Stimulated activated CD4-positive, alpha-beta T cell treated with anti-CD3 and anti-CD28 coated beads, Interleukin-1b, Interleukin-23, amount 100 ng/mL, for 24 hours (primary cell): Measurements from ENCODE around the gene ENTR1.
"Not testable (repeated sequence)": the region's sequence is repeated elsewhere in the genome, so short reads cannot be mapped to it uniquely, and the experiment has no call there.

Experiments used
- DNase-seq, 4 experiments: peaks; one replicate each; pipeline ENCODE4 v3.0.0-alpha.2; 2020; ENCODE audit warnings: low read depth in 4 of 4, low spot score in 1 of 4

Gene ENTR1

GRCh38 chr9:136438548-136439480 lies 28.4 kb upstream of the ENTR1 start:
- DNase-seq: peak; percentile 16 to 54 (median 38)

GRCh38 chr9:136437839-136438547 lies 27.6 kb upstream of the ENTR1 start:
- DNase-seq: no peak

GRCh38 chr9:136437430-136437829 lies 27.0 kb upstream of the ENTR1 start:
- no peak for DNase-seq

GRCh38 chr9:136436055-136436634 lies 25.7 kb upstream of the ENTR1 start:
- no peak for DNase-seq

- DNase-seq: no peak
Measured at GRCh38 chr9:136434580-136435169, 24.3 kb upstream of the ENTR1 start.

GRCh38 chr9:136433849-136434579 lies 23.6 kb upstream of the ENTR1 start:
- no peak for DNase-seq

GRCh38 chr9:136433043-136433715 lies 22.8 kb upstream of the ENTR1 start:
- DNase-seq: no peak

GRCh38 chr9:136432591-136432990 lies 22.2 kb upstream of the ENTR1 start:
- DNase-seq: no peak

- DNase-seq: no peak
Measured at GRCh38 chr9:136431782-136432350, 21.5 kb upstream of the ENTR1 start.

GRCh38 chr9:136430588-136431234 lies 20.3 kb upstream of the ENTR1 start:
- DNase-seq: no peak

GRCh38 chr9:136429683-136430491 lies 19.5 kb upstream of the ENTR1 start:
- DNase-seq: no peak

GRCh38 chr9:136429075-136429628 lies 18.7 kb upstream of the ENTR1 start:
- no peak for DNase-seq

- no peak for DNase-seq
Measured at GRCh38 chr9:136426787-136427186, 16.4 kb upstream of the ENTR1 start.

- not testable (repeated sequence) for DNase-seq
Measured at GRCh38 chr9:136425367-136425766, 15.0 kb upstream of the ENTR1 start.

GRCh38 chr9:136424750-136425362 lies 14.4 kb upstream of the ENTR1 start:
- no peak for DNase-seq

GRCh38 chr9:136423432-136424146 lies 13.2 kb upstream of the ENTR1 start:
- no peak for DNase-seq

GRCh38 chr9:136422876-136423275 lies 12.5 kb upstream of the ENTR1 start:
- no peak for DNase-seq
